Uterus (tissue), 2 donors: ENCODE results near the gene ATXN10.

Experiments used
- POLR2A ChIP-seq, 2 donors: fragments of 450-650 bp; IDR thresholded peaks; one replicate each; pipeline ENCODE4 v1.6.1; 2016; ENCODE audit warnings: antibody characterized with exemption in 2 of 2, mild to moderate bottlenecking in 1 of 2, moderate library complexity in 1 of 2
- TF ChIP-seq, protein P1 (sequence below), 4 experiments: fragments of 200-600 bp in 2 of 4; fragments of 450-650 bp in 2 of 4; sonication (generic) in 2 of 4; IDR thresholded peaks; one replicate each; pipeline ENCODE4 v1.5.1; 2016 to 2019; ENCODE audit warnings: antibody characterized with exemption in 4 of 4, mild to moderate bottlenecking in 2 of 4, moderate library complexity in 1 of 4

DNA sequence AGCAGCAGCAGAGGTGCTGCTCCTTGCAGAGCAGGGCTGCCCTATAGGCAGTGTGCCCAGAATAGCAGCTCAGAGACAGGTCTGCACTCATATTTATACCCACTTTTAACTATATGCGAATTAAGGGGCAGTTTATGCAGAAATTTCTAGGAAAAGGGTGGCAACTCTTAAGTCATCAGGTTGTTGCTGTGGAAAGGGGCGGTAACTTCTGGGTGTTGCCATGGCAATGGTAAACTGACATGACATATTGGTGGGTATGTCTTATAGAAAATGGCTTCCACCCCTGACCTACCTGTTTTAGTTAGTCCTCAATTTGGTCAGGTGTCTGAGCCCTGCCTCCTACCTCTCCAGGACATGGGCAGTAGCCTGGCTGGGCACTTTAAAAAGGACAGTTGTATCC lies 122.3 kb downstream of the ATXN10 start:
- TF ChIP-seq, protein P1, sequence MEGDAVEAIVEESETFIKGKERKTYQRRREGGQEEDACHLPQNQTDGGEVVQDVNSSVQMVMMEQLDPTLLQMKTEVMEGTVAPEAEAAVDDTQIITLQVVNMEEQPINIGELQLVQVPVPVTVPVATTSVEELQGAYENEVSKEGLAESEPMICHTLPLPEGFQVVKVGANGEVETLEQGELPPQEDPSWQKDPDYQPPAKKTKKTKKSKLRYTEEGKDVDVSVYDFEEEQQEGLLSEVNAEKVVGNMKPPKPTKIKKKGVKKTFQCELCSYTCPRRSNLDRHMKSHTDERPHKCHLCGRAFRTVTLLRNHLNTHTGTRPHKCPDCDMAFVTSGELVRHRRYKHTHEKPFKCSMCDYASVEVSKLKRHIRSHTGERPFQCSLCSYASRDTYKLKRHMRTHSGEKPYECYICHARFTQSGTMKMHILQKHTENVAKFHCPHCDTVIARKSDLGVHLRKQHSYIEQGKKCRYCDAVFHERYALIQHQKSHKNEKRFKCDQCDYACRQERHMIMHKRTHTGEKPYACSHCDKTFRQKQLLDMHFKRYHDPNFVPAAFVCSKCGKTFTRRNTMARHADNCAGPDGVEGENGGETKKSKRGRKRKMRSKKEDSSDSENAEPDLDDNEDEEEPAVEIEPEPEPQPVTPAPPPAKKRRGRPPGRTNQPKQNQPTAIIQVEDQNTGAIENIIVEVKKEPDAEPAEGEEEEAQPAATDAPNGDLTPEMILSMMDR (IDR thresholded peaks at IDR 0.05), result no peak
- no peak for TF ChIP-seq POLR2A (IDR thresholded peaks at IDR 0.05)
